Mammary microvascular endothelial cell (primary cell): ENCODE data around the gene SPATA3. TPM values are rescaled to one million over a fixed set of nuclear protein-coding genes. Genes with fewer than 3 reads are reported as not detected.

Experiments
- total RNA-seq: library from RNA; depleted of rRNA; stranded (reverse); fragments of >200 nt; gene quantifications from 2 replicates; pipeline ENCODE4 v1.2.3, GENCODE V29; 2015

SPATA3 gene
- not detected in 2 replicates for total RNA-seq

GRCh38 chr2:230995821-230996220, at the start of gene SPATA3:
TSS of gene SPATA3 (plus strand) at chr2:230996121. CDS start at chr2:230996234, 113 bp downstream.

GRCh38 chr2:231037202-231037730, 41.3 kb downstream of the SPATA3 start, which contains the start of gene C2orf72:
TSS of gene C2orf72 (plus strand) at chr2:231037523. CDS start at chr2:231037566, 43 bp downstream.

GRCh38 chr2:231056453-231057416, 60.8 kb downstream of the SPATA3 start, which contains the start of gene PSMD1:
TSS of gene PSMD1 (plus strand) at chr2:231056867. CDS start at chr2:231057026, 159 bp downstream.

Other genes with a start within 250 kb of the SPATA3 start
- 1.9 and 3.2 TPM in 2 replicates for gene ITM2C, start 131.2 kb upstream of the SPATA3 start, total RNA-seq
- not detected in 2 replicates for gene GPR55, start 70.9 kb upstream of the SPATA3 start, total RNA-seq
- gene C2orf72, start 41.4 kb downstream of the SPATA3 start, total RNA-seq, result not detected in 2 replicates
- gene PSMD1, start 60.7 kb downstream of the SPATA3 start, total RNA-seq, result 131 TPM in 2 replicates
- 0.07 and 0.64 TPM in 2 replicates for gene HTR2B, start 128.9 kb downstream of the SPATA3 start, total RNA-seq
- 8.6 and 11.3 TPM in 2 replicates for gene ARMC9, start 202.5 kb downstream of the SPATA3 start, total RNA-seq